GM21576 (cell line): ENCODE measurements around the gene BDKRB1.
"Not testable (repeated sequence)": the region's sequence is repeated elsewhere in the genome, so short reads cannot be mapped to it uniquely, and the experiment has no call there.

Experiments
- ATAC-seq: cut with Tn5 transposase; IDR thresholded peaks from one replicate; pipeline ENCODE4 v1.9.1; 2021; ENCODE audit warnings: mild to moderate bottlenecking, moderate library complexity; ENCODE audit not compliant: unreplicated experiment

Gene BDKRB1

GRCh38 chr14:96232506-96232905 is 23.5 kb upstream of the BDKRB1 start:
- no peak for ATAC-seq

GRCh38 chr14:96233661-96234060 is 22.3 kb upstream of the BDKRB1 start:
- ATAC-seq = no peak

- no peak for ATAC-seq
These were observed 20.6 kb upstream of the BDKRB1 start for GRCh38 chr14:96235426-96235825.

GRCh38 chr14:96237641-96238040 is 18.4 kb upstream of the BDKRB1 start:
- ATAC-seq = no peak

- no peak for ATAC-seq
These were observed 17.2 kb upstream of the BDKRB1 start for GRCh38 chr14:96238676-96239265.

GRCh38 chr14:96239711-96240141 is 16.3 kb upstream of the BDKRB1 start:
- ATAC-seq = no peak

- no peak for ATAC-seq
These were observed 15.4 kb upstream of the BDKRB1 start for GRCh38 chr14:96240641-96241040.

- ATAC-seq = no peak
These were observed 13.9 kb upstream of the BDKRB1 start for GRCh38 chr14:96242126-96242525.

GRCh38 chr14:96243785-96244184 is 12.2 kb upstream of the BDKRB1 start:
- ATAC-seq = no peak

GRCh38 chr14:96245074-96245473 is 10.9 kb upstream of the BDKRB1 start:
- ATAC-seq = not testable (repeated sequence)

GRCh38 chr14:96245710-96246538 is 10.1 kb upstream of the BDKRB1 start:
- ATAC-seq = no peak

GRCh38 chr14:96246539-96246847 is 9.5 kb upstream of the BDKRB1 start:
- ATAC-seq = no peak

GRCh38 chr14:96247031-96247430 is 9.0 kb upstream of the BDKRB1 start:
- no peak for ATAC-seq

GRCh38 chr14:96249029-96249428 is 7.0 kb upstream of the BDKRB1 start:
- ATAC-seq = no peak

GRCh38 chr14:96250485-96250884 is 5.5 kb upstream of the BDKRB1 start:
- ATAC-seq = no peak

GRCh38 chr14:96251656-96252155 is 4.3 kb upstream of the BDKRB1 start:
- ATAC-seq = no peak

GRCh38 chr14:96252323-96252998 is 3.5 kb upstream of the BDKRB1 start:
- ATAC-seq = no peak

GRCh38 chr14:96252999-96253539 is 2.9 kb upstream of the BDKRB1 start:
- no peak for ATAC-seq

GRCh38 chr14:96254687-96255086 is 1.3 kb upstream of the BDKRB1 start:
- ATAC-seq = no peak

- no peak for ATAC-seq
These were observed 397 bp downstream of the BDKRB1 start for GRCh38 chr14:96256407-96256806.

GRCh38 chr14:96257056-96257455 is 1.0 kb downstream of the BDKRB1 start:
- no peak for ATAC-seq

- ATAC-seq = no peak
These were observed 1.9 kb downstream of the BDKRB1 start for GRCh38 chr14:96257900-96258299.
